Measurements from ENCODE around the gene FAM24B.

FAM24B gene

DNA sequence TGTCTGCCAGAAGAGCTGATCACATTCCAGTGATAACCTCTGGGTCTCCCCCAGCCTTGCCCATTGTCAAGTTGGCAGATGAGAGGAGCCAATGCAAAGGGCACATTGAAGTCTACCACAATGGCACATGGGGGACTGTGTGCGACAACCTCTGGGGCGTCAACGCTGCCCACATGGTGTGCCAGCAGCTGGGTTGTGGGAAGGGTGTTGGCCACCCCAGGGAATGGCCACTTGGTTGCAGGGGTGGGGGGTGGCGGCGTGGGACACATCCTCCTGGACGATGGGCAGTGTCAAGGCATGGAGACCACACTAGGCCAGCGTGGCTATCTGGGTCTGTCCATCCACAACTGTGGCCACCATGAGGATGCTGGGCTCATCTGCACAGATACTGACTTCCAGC lies 77.1 kb downstream of the FAM24B start:
- Histone ChIP-seq H3K36me3 (ENCODE audit: control insufficient read depth in 4 of 4, insufficient read depth in 4 of 4, low read length in 3 of 4) (no peaks in the 10 kb centered on the region), H3K4me3 (ENCODE audit: control insufficient read depth in 1 of 7, extremely low read depth in 1 of 7, insufficient read depth in 4 of 7, low read depth in 2 of 7, low read length in 6 of 7) (no peak overlapping the region), H3K9me3 (ENCODE audit: control extremely low read depth in 1 of 5, control insufficient read depth in 4 of 5, insufficient read depth in 2 of 5, low read depth in 1 of 5, low read length in 4 of 5) (no peaks in the 10 kb centered on the region), H3K27ac (ENCODE audit: insufficient read depth in 1 of 2, low read depth in 1 of 2, low read length in 2 of 2, poor library complexity in 1 of 2, severe bottlenecking in 2 of 2) (no peak overlapping the region), H3K4me1 (ENCODE audit: control extremely low read depth in 1 of 4, control insufficient read depth in 4 of 4, insufficient read depth in 4 of 4, low read length in 3 of 4) (no peaks in the 10 kb centered on the region), H3K27me3 (replicated peaks in 2 of 5; ENCODE audit: control insufficient read depth in 4 of 5, insufficient read depth in 5 of 5, low read length in 4 of 5) (peaks cover 0 to 4% (median 0%) of the 10 kb centered on the region in 5 experiments)
- POLR2A ChIA-PET = no interaction called here
- CTCF ChIA-PET = interaction anchor here (0.5 kb wide), 1 partner anchor 67 kb away, joined by 3 read pairs; no protein-coding TSS in a partner anchor
- 96% methylated on average over 7 of the region's 7 CpGs for WGBS (ENCODE audit: insufficient coverage)
- no peak for DNase-seq

Measured in common myeloid progenitor, CD34-positive (primary cell).